Lower lobe of right lung (tissue), 2 donors: ENCODE data around the gene VLDLR. TPM values are rescaled to one million over a fixed set of nuclear protein-coding genes. Genes with fewer than 3 reads are reported as not detected.

Experiments used
- ATAC-seq, 2 donors: fragments of 200-7000 bp; cut with Tn5 transposase; one replicate each; pipeline ENCODE4 v1.9.1; 2020 to 2022; ENCODE audit warnings: mild to moderate bottlenecking in 2 of 2, moderate library complexity in 2 of 2
- DNase-seq: peaks from one replicate; pipeline ENCODE4 v3.0.0-alpha.2; 2020
- H3K27ac ChIP-seq: fragments of 200-600 bp; one replicate; pipeline ENCODE4 v1.8.0; 2022
- H3K27me3 ChIP-seq: fragments of 200-600 bp; one replicate; pipeline ENCODE4 v1.8.0; 2022; ENCODE audit warnings: low read depth
- H3K36me3 ChIP-seq: fragments of 200-600 bp; one replicate; pipeline ENCODE4 v1.8.0; 2022; ENCODE audit warnings: mild to moderate bottlenecking
- H3K4me1 ChIP-seq: fragments of 200-600 bp; one replicate; pipeline ENCODE4 v1.8.0; 2022
- H3K4me3 ChIP-seq: fragments of 200-600 bp; one replicate; pipeline ENCODE4 v1.8.0; 2022; ENCODE audit warnings: mild to moderate bottlenecking
- H3K9me3 ChIP-seq: fragments of 200-600 bp; one replicate; pipeline ENCODE4 v1.8.0; 2022
- CTCF ChIP-seq: fragments of 200-600 bp; IDR thresholded peaks from one replicate; pipeline ENCODE4 v1.8.0; 2022; ENCODE audit warnings: antibody characterized with exemption, mild to moderate bottlenecking
- intact Hi-C: fragments of 100-400 bp; cut with DNase I; formaldehyde crosslinking; loops from one replicate; pipeline ENCODE4 v1.11.0; 2022
- total RNA-seq: library from RNA; stranded (reverse); fragmentation: NEBNext Ultra II Directional; extraction: Animal tissue kit (Norgen Biotek cat#: 25700); gene quantifications from one replicate; pipeline ENCODE4 v1.2.1, GENCODE V29; 2021
- donor health status: DM: no; HTN: yes; CAD: no; lungs with severe emphysema.

VLDLR gene
- total RNA-seq, 1 donor from 2014 or later = 16.3 TPM

GRCh38 chr9:2663461-2664173 is 42.0 kb downstream of the VLDLR start:
- ATAC-seq (peak in 1 of 2 donors; percentile 29), DNase-seq (no peak)
- Histone ChIP-seq H3K4me3 (no peak overlapping the region), H3K27me3 (no peaks in the 10 kb centered on the region), H3K27ac (no peak overlapping the region), H3K9me3 (no peaks in the 10 kb centered on the region), H3K4me1 (no peaks in the 10 kb centered on the region), H3K36me3 (no peaks in the 10 kb centered on the region)
- intact Hi-C loops = no loop called here
- TF ChIP-seq CTCF = no peak

- Histone ChIP-seq H3K9me3 (no peaks in the 10 kb centered on the region), H3K4me1 (no peaks in the 10 kb centered on the region), H3K4me3 (no peak overlapping the region), H3K36me3 (no peaks in the 10 kb centered on the region), H3K27ac (no peak overlapping the region), H3K27me3 (no peaks in the 10 kb centered on the region)
- no peak for DNase-seq
- ATAC-seq = no peak
- intact Hi-C loops = no loop called here
- TF ChIP-seq CTCF = no peak
Observed at GRCh38 chr9:2664174-2665065, 42.8 kb downstream of the VLDLR start.

GRCh38 chr9:2666569-2666968 is 45.0 kb downstream of the VLDLR start:
- intact Hi-C loops = no loop called here
- ATAC-seq (no peak), DNase-seq (no peak)
- no peaks in the 10 kb centered on the region for H3K27me3 ChIP-seq
- no peak overlapping the region for H3K27ac ChIP-seq
- no peaks in the 10 kb centered on the region for H3K36me3 ChIP-seq
- no peaks in the 10 kb centered on the region for H3K9me3 ChIP-seq
- H3K4me3 ChIP-seq = no peak overlapping the region
- no peak for TF ChIP-seq CTCF
- H3K4me1 ChIP-seq = no peaks in the 10 kb centered on the region

GRCh38 chr9:2673161-2673560 is 51.6 kb downstream of the VLDLR start:
- Histone ChIP-seq H3K4me3 (no peak overlapping the region), H3K4me1 (no peaks in the 10 kb centered on the region), H3K27ac (no peak overlapping the region), H3K9me3 (no peaks in the 10 kb centered on the region), H3K36me3 (no peaks in the 10 kb centered on the region), H3K27me3 (no peaks in the 10 kb centered on the region)
- TF ChIP-seq CTCF = no peak
- ATAC-seq = no peak
- DNase-seq = no peak
- intact Hi-C loops = no loop called here

GRCh38 chr9:2674141-2674824 is 52.7 kb downstream of the VLDLR start:
- no peak overlapping the region for H3K27ac ChIP-seq
- ATAC-seq = no peak
- no peak for DNase-seq
- no peak for TF ChIP-seq CTCF
- H3K27me3 ChIP-seq = no peaks in the 10 kb centered on the region
- H3K4me1 ChIP-seq = no peaks in the 10 kb centered on the region
- intact Hi-C loops = no loop called here
- H3K36me3 ChIP-seq = no peaks in the 10 kb centered on the region
- no peaks in the 10 kb centered on the region for H3K9me3 ChIP-seq
- H3K4me3 ChIP-seq = no peak overlapping the region
